HCT116 (cell line): ENCODE measurements around the gene CENPF. TPM values are rescaled to one million over a fixed set of nuclear protein-coding genes. Genes with fewer than 3 reads are reported as not detected.

Experiments
- CBX3 ChIP-seq: IDR thresholded peaks from 2 replicates; pipeline ENCODE4 v1.6.1; 2012; ENCODE audit warnings: low read depth
- EGR1 ChIP-seq: IDR thresholded peaks from 2 replicates; pipeline ENCODE4 v1.6.1; 2012; ENCODE audit warnings: low read depth
- EZH2phosphoT487 ChIP-seq: fragments of 200-600 bp; IDR thresholded peaks from 2 replicates; pipeline ENCODE4 v1.6.1; 2018; ENCODE audit warnings: antibody characterized with exemption, borderline replicate concordance
- total RNA-seq: library from RNA; stranded (reverse); gene quantifications from one replicate; pipeline ENCODE4 v1.2.1, GENCODE V29; 2021; ENCODE audit not compliant: unreplicated experiment
- TF ChIP-seq, protein P1 (sequence below): IDR thresholded peaks from 2 replicates; pipeline ENCODE4 v1.6.1; 2012; ENCODE audit warnings: low read depth

CENPF gene
- total RNA-seq, 1 experiment from 2014 or later, result 120 TPM

DNA sequence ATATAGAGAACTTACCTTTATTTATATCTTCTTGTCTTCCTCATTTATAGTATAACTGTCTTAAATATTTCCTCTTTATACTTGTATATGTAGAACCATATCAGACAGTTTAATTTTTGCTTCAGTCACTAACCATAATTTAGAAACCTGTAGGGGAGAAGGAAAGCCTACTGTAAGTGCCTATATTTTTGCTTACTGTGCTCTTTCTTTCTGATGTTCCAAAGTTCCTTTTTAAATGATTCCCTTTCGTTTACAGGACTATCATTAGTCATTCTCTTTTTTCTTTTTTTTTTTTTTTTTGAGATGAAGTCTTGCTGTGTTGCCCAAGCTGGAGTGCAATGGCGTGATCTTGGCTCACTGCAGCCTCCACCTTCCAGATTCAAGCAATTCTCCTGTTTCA lies 109.7 kb downstream of the CENPF start (continued):
- TF ChIP-seq, protein P1, sequence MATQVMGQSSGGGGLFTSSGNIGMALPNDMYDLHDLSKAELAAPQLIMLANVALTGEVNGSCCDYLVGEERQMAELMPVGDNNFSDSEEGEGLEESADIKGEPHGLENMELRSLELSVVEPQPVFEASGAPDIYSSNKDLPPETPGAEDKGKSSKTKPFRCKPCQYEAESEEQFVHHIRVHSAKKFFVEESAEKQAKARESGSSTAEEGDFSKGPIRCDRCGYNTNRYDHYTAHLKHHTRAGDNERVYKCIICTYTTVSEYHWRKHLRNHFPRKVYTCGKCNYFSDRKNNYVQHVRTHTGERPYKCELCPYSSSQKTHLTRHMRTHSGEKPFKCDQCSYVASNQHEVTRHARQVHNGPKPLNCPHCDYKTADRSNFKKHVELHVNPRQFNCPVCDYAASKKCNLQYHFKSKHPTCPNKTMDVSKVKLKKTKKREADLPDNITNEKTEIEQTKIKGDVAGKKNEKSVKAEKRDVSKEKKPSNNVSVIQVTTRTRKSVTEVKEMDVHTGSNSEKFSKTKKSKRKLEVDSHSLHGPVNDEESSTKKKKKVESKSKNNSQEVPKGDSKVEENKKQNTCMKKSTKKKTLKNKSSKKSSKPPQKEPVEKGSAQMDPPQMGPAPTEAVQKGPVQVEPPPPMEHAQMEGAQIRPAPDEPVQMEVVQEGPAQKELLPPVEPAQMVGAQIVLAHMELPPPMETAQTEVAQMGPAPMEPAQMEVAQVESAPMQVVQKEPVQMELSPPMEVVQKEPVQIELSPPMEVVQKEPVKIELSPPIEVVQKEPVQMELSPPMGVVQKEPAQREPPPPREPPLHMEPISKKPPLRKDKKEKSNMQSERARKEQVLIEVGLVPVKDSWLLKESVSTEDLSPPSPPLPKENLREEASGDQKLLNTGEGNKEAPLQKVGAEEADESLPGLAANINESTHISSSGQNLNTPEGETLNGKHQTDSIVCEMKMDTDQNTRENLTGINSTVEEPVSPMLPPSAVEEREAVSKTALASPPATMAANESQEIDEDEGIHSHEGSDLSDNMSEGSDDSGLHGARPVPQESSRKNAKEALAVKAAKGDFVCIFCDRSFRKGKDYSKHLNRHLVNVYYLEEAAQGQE, result no peak
- TF ChIP-seq CBX3, result no peak
- no peak for TF ChIP-seq EZH2phosphoT487
- TF ChIP-seq EGR1, result no peak

Other genes starting within 250 kb of the CENPF start
- 37.5 TPM for gene PTPN14, start 51.6 kb upstream of the CENPF start, total RNA-seq